Measurements from ENCODE around the gene LMX1B.
"Not testable (repeated sequence)": the region's sequence is repeated elsewhere in the genome, so short reads cannot be mapped to it uniquely, and the experiment has no call there.

LMX1B gene

DNA sequence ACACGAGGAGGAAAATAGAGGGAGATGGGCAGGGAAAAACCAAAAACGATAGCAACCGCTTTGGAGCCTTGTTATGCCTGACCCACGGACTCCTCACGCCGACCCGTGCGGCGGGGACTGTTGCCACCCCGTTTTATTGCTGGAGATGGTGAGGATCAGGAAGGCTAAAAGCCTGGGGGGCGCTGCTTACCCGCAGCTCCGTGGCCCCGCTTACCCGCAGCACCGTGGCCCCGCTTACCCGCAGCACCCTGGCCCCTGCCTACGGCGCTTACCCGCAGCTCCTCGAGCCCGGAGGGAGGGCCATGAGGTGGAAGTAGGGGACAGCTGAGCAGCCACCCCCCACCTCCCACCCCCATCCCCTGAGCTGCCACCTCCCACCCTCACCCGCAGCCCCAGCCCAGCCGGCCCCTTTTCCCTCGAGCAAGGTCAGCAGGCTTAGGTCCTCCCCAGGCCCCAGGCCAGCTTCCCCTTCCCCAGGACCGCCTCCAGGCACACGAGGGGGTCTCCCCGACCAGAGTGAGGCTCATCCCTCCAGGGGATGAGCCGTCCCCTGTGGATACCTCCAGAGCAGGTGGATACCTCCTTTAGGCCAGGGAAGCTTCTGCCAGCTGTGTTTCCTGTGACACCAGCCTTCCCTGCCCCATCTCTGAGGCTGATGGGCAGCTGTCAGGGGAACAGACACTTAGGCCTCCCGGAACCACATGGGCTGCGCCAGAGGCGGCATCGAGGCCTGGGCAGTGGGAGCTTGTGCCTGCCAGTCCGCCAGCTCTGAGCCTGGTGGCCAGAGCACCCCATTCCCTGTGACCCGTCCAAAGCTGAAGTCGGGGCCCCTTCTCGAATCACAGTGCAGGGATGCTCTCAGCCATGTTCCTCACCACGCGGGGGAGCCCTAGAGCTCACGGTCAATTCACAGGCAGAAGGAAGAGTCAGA lies 92.3 kb downstream of the LMX1B start:
- no peaks in the 10 kb centered on the region for H3K36me3 ChIP-seq (ENCODE audit: low read length)
- H3K79me2 ChIP-seq (ENCODE audit: insufficient read depth, low read length) = no peaks in the 10 kb centered on the region
- no peaks in the 10 kb centered on the region for H3K9me2 ChIP-seq (replicated peaks; ENCODE audit: insufficient read depth, low read length)
- no peaks in the 10 kb centered on the region for H3K9me3 ChIP-seq (ENCODE audit: insufficient read depth, low read length)
- no peaks in the 10 kb centered on the region for H3K27me3 ChIP-seq (ENCODE audit: low read length)
- no peak overlapping the region for H3K27ac ChIP-seq (ENCODE audit: low read depth, low read length)
- no peak overlapping the region for H3K9ac ChIP-seq (ENCODE audit: low read length)
- TF ChIP-seq, protein P1, sequence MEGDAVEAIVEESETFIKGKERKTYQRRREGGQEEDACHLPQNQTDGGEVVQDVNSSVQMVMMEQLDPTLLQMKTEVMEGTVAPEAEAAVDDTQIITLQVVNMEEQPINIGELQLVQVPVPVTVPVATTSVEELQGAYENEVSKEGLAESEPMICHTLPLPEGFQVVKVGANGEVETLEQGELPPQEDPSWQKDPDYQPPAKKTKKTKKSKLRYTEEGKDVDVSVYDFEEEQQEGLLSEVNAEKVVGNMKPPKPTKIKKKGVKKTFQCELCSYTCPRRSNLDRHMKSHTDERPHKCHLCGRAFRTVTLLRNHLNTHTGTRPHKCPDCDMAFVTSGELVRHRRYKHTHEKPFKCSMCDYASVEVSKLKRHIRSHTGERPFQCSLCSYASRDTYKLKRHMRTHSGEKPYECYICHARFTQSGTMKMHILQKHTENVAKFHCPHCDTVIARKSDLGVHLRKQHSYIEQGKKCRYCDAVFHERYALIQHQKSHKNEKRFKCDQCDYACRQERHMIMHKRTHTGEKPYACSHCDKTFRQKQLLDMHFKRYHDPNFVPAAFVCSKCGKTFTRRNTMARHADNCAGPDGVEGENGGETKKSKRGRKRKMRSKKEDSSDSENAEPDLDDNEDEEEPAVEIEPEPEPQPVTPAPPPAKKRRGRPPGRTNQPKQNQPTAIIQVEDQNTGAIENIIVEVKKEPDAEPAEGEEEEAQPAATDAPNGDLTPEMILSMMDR (IDR thresholded peaks at IDR 0.05; ENCODE audit: insufficient read depth, low read length, poor library complexity, severe bottlenecking) = peak; percentile 71
- no peak for TF ChIP-seq EZH2phosphoT487 (conservative IDR thresholded peaks at IDR 0.05; ENCODE audit: low read length)
- no peaks in the 10 kb centered on the region for H4K20me1 ChIP-seq (ENCODE audit: low read depth, low read length)
- no peaks in the 10 kb centered on the region for H3F3A ChIP-seq (ENCODE audit: insufficient read depth)
- no peak overlapping the region for H3K4me2 ChIP-seq (ENCODE audit: low read depth, low read length, poor library complexity, severe bottlenecking)
- no peak overlapping the region for H2AFZ ChIP-seq (ENCODE audit: low read depth, low read length, severe bottlenecking)
- H3K4me3 ChIP-seq (ENCODE audit: insufficient read depth, low read length, poor library complexity, severe bottlenecking) = no peak overlapping the region

DNA sequence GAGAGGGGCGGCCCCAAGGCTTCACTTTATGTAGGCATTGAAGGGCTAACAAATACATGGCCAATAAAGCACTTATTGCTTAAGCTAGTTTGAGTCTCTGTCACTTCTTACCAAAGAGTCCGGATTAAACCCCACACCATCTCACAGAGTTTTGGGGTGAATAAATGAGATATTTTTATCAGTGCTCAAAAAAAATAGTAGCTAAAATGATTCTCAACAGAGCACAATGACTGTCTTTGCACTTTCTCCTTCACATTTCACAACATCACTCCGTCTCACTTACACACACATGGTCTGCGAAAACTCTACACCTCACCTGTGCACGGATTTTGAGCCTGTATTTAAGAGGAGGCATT lies 92.9 kb downstream of the LMX1B start:
- Histone ChIP-seq H3K4me2 (ENCODE audit: low read depth, low read length, poor library complexity, severe bottlenecking) (no peak overlapping the region), H4K20me1 (ENCODE audit: low read depth, low read length) (no peaks in the 10 kb centered on the region)

DNA sequence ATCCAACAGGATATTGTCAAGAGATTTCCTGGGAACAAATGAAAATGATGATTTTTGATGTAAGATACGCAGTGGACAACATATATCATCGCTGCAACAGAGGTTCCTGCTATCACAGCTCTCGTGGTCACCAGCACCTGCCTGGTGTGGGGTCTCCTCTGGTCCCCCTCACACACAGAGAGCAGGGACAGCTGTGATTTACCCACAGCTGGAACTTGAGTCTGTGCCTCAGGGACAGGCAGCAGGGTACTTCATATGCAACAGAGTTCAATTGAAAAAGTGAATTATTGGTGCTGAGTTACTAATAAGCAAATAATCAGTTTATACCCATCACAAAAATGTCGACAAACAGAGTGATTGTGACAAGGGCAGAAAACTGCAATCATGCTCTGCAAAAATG lies 93.4 kb downstream of the LMX1B start:
- Histone ChIP-seq H3K9me2 (replicated peaks; ENCODE audit: insufficient read depth, low read length) (no peaks in the 10 kb centered on the region), H3K79me2 (ENCODE audit: insufficient read depth, low read length) (no peaks in the 10 kb centered on the region), H3K36me3 (ENCODE audit: low read length) (no peaks in the 10 kb centered on the region), H3K27me3 (ENCODE audit: low read length) (no peaks in the 10 kb centered on the region), H3K9me3 (ENCODE audit: insufficient read depth, low read length) (no peaks in the 10 kb centered on the region), H3K4me2 (ENCODE audit: low read depth, low read length, poor library complexity, severe bottlenecking) (no peak overlapping the region), H2AFZ (ENCODE audit: low read depth, low read length, severe bottlenecking) (no peak overlapping the region), H4K20me1 (ENCODE audit: low read depth, low read length) (no peaks in the 10 kb centered on the region), H3K9ac (ENCODE audit: low read length) (no peak overlapping the region), H3K4me3 (ENCODE audit: insufficient read depth, low read length, poor library complexity, severe bottlenecking) (no peak overlapping the region), H3F3A (ENCODE audit: insufficient read depth) (no peaks in the 10 kb centered on the region), H3K27ac (ENCODE audit: low read depth, low read length) (no peak overlapping the region)
- no peak for TF ChIP-seq EZH2phosphoT487 (conservative IDR thresholded peaks at IDR 0.05; ENCODE audit: low read length)
- TF ChIP-seq, protein P1 (IDR thresholded peaks at IDR 0.05; ENCODE audit: insufficient read depth, low read length, poor library complexity, severe bottlenecking) = no peak

More for the DNA sequence above, 92.9 kb downstream of the LMX1B start:
- H2AFZ ChIP-seq (ENCODE audit: low read depth, low read length, severe bottlenecking) = no peak overlapping the region
- H3F3A ChIP-seq (ENCODE audit: insufficient read depth) = no peaks in the 10 kb centered on the region
- TF ChIP-seq EZH2phosphoT487 (conservative IDR thresholded peaks at IDR 0.05; ENCODE audit: low read length) = no peak
- TF ChIP-seq, protein P1 (IDR thresholded peaks at IDR 0.05; ENCODE audit: insufficient read depth, low read length, poor library complexity, severe bottlenecking) = no peak
- H3K27me3 ChIP-seq (ENCODE audit: low read length) = no peaks in the 10 kb centered on the region
- no peaks in the 10 kb centered on the region for H3K9me3 ChIP-seq (ENCODE audit: insufficient read depth, low read length)
- no peaks in the 10 kb centered on the region for H3K79me2 ChIP-seq (ENCODE audit: insufficient read depth, low read length)
- H3K4me3 ChIP-seq (ENCODE audit: insufficient read depth, low read length, poor library complexity, severe bottlenecking) = no peak overlapping the region
- H3K9me2 ChIP-seq (replicated peaks; ENCODE audit: insufficient read depth, low read length) = no peaks in the 10 kb centered on the region
- no peak overlapping the region for H3K27ac ChIP-seq (ENCODE audit: low read depth, low read length)
- H3K9ac ChIP-seq (ENCODE audit: low read length) = no peak overlapping the region
- H3K36me3 ChIP-seq (ENCODE audit: low read length) = no peaks in the 10 kb centered on the region

DNA sequence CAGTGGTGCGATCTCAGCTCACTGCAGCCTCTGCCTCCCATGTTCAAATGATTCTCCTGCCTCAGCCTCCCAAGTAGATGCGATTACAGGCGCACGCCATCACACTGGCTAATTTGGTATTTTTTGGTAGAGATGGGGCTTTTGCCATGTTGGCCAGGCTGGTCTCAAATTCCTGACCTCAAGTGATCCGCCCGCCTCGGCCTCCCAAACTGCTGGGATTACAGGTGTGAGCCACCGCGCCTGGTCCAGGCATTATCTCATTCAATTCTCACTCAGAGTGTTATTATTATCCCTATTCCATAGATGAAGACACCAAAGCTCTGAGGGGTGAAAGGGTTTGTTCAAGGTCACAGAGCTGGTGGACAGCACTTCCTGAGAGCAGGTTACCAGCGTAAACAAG lies 94.0 kb downstream of the LMX1B start:
- not testable (repeated sequence) for H3K9me2 ChIP-seq (replicated peaks; ENCODE audit: insufficient read depth, low read length); H3F3A ChIP-seq (ENCODE audit: insufficient read depth); H3K79me2 ChIP-seq (ENCODE audit: insufficient read depth, low read length); H3K36me3 ChIP-seq (ENCODE audit: low read length); H2AFZ ChIP-seq (ENCODE audit: low read depth, low read length, severe bottlenecking); H3K27me3 ChIP-seq (ENCODE audit: low read length); H3K27ac ChIP-seq (ENCODE audit: low read depth, low read length); H3K4me3 ChIP-seq (ENCODE audit: insufficient read depth, low read length, poor library complexity, severe bottlenecking); H3K4me2 ChIP-seq (ENCODE audit: low read depth, low read length, poor library complexity, severe bottlenecking); H3K9me3 ChIP-seq (ENCODE audit: insufficient read depth, low read length); H3K9ac ChIP-seq (ENCODE audit: low read length); H4K20me1 ChIP-seq (ENCODE audit: low read depth, low read length)

All from SU-DHL-6 (cell line).